Left colon (tissue), 2 donors: ENCODE results near the gene STK32A. TPM values are rescaled to one million over a fixed set of nuclear protein-coding genes. Genes with fewer than 3 reads are reported as not detected.
A peak's percentile ranks its signal among the peaks of the same experiment; 100 is the strongest.

Experiments
- ATAC-seq: fragments of 200-7000 bp; cut with Tn5 transposase; one replicate; pipeline ENCODE4 v1.9.1; 2020; ENCODE audit warnings: mild to moderate bottlenecking, moderate library complexity
- DNase-seq, 2 donors: peaks; one replicate each; pipeline ENCODE4 v3.0.0-alpha.2; 2020
- intact Hi-C, 2 donors: fragments of 100-400 bp; cut with DNase I in 1 of 2; cut with micrococcal nuclease in 1 of 2; formaldehyde crosslinking; loops; one replicate each; pipeline versions ENCODE4 v1.11.2 to v1.14.0; 2022; cut with DNase I, micrococcal nuclease
- long read RNA-seq: library from polyadenylated mRNA; unstranded; transcript quantifications from one replicate; pipeline ENCODE4 v2.0.0, GENCODE V29; 2021
- total RNA-seq, 2 donors: library from RNA; stranded (reverse); fragmentation: NEBNext Ultra II Directional; extraction: Animal tissue kit (Norgen Biotek cat#: 25700); gene quantifications; one replicate each; pipeline ENCODE4 v1.2.1, GENCODE V29; 2021
- donor health status: DM: no; HTN: no; CAD: no.
- donor health status: DM: yes; HTN: yes; CAD: no.

STK32A gene
- under 1 TPM; 0.06 to 0.64 TPM for total RNA-seq
- long read RNA-seq: 0 reads

DNA sequence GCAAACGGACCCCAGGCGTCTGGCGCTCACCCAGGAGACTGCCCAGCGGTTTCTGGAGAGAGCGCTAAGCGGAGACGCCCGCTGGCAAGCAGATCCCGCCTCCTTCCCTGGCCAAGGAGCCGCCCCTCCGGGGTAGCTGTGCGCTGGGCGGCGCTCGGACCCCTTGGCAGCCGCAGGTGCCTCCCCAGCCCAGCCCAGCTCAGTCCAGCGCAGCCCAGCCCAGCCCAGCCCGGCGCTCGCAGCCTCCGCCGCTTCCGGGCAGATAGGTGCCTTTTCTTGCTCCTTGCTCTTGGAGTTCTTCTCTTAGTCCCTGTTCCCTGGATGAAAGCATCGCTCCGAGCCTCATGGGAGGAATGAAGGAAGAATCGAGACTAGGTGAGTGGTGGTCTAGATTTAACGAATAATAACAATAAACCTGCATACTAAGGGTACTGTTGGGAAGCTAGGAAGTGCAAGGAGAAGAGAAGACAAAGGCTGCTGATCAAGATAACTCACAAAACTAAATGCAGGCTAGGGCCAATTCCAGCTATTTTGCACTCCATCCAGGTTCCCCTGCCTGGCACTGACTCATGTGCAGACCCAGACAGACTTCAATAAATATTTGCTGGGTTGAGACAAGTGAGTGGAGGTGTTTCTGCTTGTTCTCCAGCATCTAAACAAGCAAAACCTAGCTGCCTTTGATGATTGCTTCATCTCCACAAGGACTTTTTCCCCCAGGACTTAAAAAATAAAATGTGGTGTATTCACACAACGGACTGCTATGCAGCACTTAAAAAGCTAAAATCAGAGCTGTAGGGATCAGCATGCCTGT lies at the start of gene STK32A:
Gene STK32A (plus strand): TSS at position 202 of the 811 bp plus-strand sequence. CDS start 4,609 bp downstream, outside the sequence.
- DNase-seq (peak; percentile 33 to 50), ATAC-seq (peak; percentile 99)
- intact Hi-C loops: no loop called here

DNA sequence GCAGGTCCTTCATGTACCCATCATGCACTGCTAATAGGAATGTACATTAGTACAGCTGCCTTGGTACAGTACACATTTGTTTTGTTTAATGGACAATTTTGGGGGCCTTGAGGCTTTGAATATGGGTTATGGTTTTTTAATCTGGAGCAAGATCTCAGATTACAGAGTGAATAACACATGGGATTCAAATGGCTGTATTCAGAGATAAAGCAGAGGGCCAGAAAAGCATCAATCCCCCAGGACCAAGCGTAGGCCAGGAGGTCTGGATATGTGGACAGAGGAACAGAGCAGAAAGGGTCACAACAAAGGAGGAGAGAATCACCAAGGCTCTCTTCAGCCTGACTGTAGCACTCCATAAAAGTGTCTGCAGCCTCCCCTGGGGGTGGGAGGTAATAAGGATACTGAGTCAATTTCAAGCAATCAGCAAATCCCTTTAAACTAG lies 47.7 kb upstream of the STK32A start:
- DNase-seq (no peak), ATAC-seq (no peak)
- intact Hi-C loops: no loop called here

DNA sequence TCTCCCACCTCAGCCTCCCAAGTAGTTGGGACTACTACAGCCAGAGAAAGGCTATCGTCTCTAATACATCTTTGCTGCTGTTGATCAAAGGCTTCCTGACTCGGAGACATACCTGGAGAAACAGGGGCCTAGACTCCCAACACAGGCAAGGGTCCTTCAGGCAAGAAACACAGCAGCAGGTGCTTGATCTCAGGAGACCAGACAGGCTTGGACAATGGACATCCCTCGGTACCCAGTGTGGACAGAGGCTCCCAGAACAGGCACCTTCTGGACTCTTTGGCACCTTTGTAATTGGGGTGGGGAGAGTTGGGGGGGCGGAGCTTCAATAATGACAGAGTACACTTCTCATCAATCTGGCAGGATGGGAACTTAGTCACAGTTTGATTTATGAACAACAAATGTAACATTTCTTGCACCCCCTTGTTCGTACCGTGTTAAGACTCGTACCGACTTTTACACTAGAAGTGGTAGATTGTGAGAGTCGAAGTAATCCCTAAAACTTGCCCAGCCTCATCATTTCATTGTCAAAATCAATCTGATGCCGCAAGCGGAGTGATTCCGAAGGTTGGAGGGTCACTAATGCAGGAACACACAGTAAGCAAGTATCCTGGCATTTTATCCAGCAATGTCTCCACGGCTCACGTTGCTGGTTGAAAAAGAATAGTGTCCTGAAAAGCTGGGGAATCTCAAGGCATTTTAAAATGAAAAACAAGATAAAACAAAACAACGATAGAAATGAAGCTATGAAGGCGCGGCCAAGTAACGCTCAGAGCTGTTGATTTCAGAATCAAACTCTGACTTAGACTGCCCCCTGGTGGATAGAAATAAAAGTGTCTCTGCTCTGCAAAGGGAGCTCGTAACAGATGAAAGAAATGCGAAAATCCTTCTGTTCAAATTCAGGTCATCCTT lies 46.4 kb upstream of the STK32A start:
- DNase-seq: peak in 1 of 2 donors; percentile 22
- intact Hi-C loops: no loop called here
- peak; percentile 61 for ATAC-seq

DNA sequence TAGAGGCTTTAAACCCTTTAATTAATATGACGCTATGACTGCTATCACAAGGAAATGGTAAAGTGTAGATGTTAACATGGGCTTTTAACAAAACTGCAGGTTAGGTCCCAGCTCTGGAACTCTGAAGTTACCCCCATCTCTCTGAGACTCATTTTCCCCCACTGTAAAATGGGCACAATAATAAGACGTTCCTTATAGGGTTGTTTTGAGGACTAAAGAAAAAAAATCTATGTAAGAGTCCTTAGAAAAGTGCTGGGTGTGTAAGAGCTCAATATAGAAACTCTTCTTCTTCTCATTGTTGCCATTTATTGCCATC lies 45.8 kb upstream of the STK32A start:
- intact Hi-C loops: no loop called here
- ATAC-seq: no peak
- DNase-seq: no peak

DNA sequence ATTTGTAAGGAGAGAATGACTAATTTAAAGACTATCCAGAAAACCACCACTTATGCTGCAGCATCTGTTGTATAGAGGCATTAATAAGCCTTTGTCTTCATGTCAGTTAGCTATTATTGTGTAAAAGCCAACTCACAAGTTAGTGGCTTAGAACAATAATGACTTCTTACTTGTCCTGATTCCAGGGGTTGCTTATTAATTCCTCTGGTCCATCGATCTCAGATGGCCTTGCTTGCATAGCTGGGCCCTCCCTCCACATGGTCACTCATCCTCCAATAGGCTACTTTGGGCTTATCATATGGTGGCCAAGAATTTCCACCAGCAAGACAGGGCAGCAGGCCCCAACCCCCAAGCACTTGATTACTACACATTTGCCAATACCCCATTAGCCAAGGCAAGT lies 44.5 kb upstream of the STK32A start:
- intact Hi-C loops: no loop called here
- DNase-seq: no peak
- no peak for ATAC-seq

DNA sequence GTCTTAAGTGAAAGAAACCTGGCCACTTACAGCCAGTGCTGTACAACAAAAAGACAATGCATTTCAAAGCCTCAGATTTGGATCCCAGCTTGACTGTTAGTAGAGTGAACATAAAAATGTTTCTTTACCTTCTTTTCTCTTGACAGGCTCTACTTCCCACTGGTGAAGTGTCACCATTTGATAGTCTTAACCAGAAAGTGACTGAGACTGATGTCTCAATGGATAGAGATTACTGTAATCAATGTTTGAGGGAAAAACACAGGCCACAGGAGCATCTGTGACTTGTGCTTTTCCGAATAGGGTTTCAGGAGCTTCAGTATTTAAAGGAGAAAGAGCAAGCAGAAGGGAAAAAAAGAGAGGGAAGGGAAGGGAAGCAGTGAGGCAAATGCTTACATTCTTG lies 41.7 kb upstream of the STK32A start:
- DNase-seq (no peak), ATAC-seq (no peak)
- intact Hi-C loops: no loop called here

DNA sequence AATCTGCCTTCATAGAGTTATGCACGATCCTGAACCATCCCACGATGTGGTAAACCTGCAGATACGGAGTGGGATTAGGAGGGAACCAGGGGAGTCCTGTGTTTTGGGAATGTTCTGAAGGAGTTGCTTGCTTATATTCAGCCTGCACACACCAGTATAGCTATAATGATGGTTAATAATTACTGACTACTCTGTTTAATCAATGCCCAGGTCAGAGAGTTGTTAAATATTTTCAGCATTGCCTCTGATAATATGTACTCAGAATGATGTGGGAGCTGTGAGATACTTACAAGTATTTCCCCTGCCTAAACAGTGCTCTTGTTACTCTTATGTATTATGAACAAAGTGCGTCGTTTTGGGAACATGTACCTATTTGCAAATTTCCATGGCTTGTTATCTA lies 34.8 kb upstream of the STK32A start:
- ATAC-seq (no peak), DNase-seq (no peak)
- intact Hi-C loops: no loop called here

DNA sequence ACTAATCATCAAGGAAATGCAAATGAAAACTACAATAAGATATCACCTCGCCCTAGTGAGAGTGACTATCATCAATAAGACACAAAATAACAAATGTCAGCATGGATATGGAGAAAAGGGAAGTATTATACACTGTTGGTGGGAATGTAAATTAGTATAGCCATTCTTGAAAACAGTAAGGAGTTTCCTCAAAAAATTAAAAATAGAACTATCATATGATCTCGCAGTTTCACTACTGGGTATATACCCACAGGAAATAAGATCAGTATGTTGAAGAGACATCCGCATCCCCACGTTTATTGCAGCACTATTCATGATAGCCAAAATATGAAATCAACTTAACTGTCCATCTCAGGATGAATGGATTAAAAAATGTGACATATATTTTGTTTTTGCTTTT lies 31.6 kb upstream of the STK32A start:
- intact Hi-C loops: no loop called here
- no peak for ATAC-seq
- no peak for DNase-seq

DNA sequence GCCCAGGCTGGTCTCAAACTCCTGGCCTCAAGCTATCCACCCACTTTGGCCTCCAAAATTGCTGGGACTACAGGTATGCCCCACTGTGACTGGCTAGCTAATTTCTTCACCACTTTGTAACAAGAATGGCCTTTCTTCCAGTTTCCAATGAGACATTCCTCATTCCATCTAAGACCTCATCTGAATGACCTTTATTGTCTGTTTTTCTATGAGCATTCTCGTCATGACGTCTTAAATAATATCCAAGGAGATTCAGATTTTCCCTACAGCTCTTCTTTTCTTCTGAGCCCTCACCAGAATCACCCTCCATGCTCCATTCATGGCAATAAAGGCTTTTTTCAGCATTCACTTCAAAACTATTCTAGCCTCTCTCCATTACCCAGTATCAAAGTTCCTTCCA lies 30.2 kb upstream of the STK32A start:
- intact Hi-C loops: no loop called here
- no peak for DNase-seq
- no peak for ATAC-seq

DNA sequence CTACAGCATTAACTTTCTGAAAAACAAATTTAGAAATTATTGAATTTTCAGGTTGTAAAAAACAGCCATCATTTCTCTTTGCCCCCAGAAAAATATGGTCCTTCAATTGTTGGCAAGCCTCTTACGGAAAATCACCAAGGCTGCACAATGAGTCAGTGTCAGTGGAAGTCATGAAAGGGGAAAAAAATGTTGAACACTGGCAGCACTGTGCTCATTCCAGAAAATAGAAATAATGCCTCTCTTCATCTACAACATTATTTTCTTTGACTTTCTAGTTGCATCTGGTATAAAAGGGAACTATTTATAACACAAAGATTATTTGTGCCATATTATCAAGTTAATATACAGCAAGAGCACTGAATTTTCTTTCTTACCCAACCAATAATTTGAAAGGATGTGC lies 26.7 kb upstream of the STK32A start:
- intact Hi-C loops: no loop called here
- no peak for ATAC-seq
- DNase-seq: no peak

DNA sequence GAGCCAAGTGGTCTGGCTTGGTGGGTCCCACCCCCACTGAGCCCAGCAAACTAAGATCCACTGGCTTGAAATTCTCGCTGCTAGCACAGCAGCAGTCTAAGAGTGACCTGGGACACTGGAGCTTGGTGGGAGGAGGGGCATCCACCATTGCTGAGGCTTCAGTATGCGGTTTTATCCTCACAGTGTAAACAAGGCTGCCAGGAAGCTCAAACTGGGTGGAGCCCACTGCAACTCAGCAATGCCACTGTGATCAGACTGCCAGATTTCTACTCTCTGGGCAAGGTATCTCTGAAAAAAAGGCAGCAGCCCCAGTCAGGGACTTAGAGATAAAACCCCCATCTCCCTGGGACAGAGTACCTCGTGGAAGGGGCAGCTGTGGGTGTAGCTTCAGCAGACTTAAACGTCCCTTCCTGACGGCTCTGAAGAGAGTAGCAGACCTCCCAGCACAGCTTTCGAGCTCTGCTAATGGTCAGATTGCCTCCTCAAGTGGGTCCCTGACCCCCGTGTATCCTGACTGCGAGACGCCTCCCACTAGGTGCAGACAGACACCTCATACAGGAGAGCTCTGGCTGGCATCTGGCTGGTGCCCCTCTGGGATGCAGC lies 18.2 kb upstream of the STK32A start:
- DNase-seq: no peak
- intact Hi-C loops: no loop called here
- no peak for ATAC-seq

DNA sequence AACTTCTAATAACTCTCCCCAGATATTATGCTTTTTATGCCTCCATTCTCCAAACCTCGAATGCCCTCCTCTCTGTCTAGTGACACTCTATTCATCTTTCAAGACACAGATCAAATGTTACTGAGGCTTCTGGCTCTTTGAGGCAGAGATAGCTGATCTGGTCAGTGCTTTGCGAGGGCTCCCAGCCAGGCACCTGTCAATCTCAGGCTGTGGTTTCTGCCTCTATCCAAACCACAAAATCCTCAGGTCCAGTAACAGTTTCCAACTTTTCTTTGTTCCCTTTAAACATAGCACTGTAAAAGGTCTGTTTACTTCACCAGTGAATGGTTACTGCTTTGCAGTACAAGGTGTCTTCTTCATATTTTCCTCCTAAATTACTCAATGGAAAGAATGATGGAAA lies 11.5 kb upstream of the STK32A start:
- ATAC-seq (no peak), DNase-seq (no peak)
- intact Hi-C loops: loop anchor here in 1 of 2 donors (5.0 kb wide), 2 partner anchors 144 to 339 kb away; no protein-coding TSS in a partner anchor

DNA sequence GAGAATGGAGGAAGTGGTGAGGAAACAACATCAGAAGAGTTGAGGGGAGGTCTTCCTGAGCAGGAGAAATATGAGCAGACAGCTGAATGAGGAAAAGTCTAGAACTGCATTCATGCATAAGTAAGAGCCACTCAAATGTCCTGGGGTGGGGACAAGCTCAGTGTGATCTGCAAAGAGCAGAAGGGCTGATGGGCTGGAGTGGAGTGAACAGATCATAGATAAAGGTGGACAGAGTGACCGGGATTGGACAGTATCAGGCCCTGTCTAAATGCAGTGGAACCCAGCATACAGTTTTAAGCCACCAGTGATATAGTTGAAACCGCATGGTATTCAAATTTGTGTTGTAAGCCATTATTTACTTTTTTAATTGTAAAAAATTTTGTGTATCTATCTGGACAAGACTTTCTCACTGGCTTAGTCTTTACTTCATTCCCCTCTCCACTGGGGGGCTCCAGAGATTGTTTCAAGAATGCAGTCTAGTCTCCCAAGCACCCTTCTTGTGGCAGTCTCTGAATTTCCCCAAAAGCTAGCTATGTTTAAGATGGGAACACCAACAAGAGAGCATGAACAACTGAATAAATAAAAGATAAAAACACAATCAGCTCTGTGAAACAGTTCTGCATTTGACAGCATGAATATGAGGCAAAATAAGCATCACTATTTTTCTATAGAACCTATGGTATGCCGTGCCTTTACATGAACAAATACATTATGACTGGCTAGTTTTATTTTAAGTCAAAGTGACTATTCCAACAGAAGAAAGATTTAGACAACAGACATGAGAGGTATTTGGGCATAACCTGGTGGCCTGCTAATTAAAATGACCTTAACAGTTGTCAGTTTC lies 10.7 kb upstream of the STK32A start:
- ATAC-seq (peak; percentile 72), DNase-seq (peak in 1 of 2 donors; percentile 19)
- intact Hi-C loops: loop anchor here in 1 of 2 donors (5.0 kb wide), 2 partner anchors 143 to 338 kb away; no protein-coding TSS in a partner anchor

DNA sequence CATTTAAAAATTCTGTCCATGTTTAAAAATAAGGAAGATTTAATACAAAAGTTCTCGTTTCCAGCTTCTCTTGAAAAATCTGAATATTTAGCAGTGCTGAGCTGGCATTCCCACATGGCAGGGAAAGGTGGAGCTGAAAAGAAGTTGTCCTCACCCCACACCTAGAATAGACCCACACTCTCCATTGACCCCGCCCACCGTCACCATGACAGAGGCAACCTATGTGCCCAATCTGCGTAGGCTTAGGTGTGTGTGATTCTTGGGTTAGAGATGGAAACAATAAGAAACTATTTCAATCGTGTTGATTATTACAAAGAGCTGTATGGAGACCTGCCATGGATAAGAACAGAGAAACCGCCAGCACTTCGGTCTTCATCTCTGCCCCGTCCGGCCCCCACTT lies 8.9 kb upstream of the STK32A start:
- ATAC-seq (no peak), DNase-seq (no peak)
- intact Hi-C loops: loop anchor here in 1 of 2 donors (5.0 kb wide), 1 partner anchor 351 kb away; no protein-coding TSS in a partner anchor

DNA sequence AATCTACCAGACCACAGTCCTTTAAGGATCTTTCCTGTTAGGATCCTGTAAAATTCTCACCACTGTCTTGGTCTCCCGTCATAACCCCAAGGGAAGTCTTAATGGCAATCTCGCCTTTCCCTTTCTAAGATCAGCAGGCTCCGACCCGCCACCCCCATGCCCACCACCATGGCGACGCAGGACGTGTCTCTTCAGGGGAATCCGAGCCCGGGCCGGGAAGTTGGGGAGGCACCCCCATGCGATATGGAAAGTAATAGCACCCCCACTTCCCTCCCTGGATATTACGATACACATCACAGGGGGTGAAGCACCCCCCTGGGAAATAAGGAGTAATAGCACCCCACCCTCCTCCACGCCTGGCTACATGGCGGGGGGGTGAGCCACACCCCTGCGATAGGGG lies 8.3 kb upstream of the STK32A start:
- intact Hi-C loops: loop anchor here in 1 of 2 donors (5.0 kb wide), 1 partner anchor 351 kb away; no protein-coding TSS in a partner anchor
- no peak for DNase-seq
- ATAC-seq: no peak

DNA sequence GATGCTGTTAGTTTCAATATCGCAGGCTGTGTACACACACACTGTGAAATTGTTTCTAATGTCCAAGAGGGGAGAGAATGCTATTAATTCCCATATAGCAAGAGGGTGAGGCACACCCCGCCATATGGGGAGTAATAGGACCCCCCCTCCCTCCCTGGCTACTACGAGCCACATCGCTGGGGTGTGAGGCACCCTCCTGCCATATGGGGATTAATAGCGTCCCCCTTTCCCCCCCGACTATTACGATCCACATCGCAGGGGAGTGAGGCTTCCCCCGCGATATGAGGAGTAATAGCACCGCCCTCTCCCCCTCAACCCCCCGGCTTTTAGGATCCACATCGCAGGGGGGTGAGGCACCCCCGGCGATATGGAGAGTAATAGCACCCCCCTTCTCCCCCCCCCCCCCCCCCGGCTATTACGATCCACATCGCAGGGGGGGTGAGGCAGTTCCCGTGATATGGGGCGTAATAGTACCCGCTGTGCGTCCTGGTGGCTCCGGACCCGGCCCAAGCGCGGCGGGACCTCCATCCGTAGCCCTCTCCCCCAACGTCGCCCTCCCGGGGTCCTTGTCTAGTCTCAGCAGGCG lies 494 bp upstream of the STK32A start:
- DNase-seq: no peak
- ATAC-seq: no peak
- intact Hi-C loops: no loop called here

DNA sequence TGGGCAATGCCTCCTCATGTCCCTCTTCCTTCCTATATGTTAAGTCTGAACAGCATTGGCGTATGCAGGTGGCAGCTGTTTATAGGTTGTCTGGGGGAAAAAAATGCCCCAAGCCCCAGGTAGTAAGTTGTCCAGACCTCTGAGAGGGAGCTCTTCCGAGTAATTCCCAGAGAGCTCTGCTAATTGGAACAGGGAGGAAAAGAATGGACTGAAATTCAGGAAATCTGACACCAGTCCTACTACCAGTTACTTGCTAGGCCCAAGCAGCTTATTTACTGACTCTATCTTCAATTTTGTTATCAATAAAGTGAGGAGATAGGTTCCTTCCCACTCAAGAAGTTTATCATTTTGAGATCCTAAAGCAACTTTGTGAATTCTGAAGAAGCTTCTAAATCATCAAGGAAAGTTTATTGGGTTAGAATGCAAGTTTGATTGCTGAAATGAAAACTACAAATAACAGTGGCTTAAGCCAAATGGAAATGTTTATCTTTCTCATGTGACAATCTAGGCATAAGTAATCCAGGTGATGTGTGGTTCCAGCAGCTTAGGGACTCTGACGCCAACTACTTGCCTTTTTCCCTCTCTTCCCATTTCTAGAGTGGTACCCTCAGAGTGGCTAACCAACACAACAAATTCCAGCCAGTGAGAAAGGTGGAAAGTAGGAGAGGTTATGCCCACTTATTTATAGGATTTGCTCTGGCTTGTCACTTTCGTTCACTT lies 5.6 kb downstream of the STK32A start:
- intact Hi-C loops: no loop called here
- ATAC-seq (no peak), DNase-seq (no peak)
